NCI-H2227 treated with DMSO at 0.1 percent for 48 hours (cell line): ENCODE results near the gene CDK10.

Source experiments
- DNase-seq: peaks from one replicate; lab custom pipeline; 2025; lab: John Stamatoyannopoulos, UW

Gene CDK10

GRCh38 chr16:89733322-89733721 lies 46.8 kb downstream of the CDK10 start:
- DNase-seq, result no peak

- DNase-seq, result no peak
Observed at GRCh38 chr16:89733792-89734191, 47.3 kb downstream of the CDK10 start.

- no peak for DNase-seq
Observed at GRCh38 chr16:89736554-89736953, 50.1 kb downstream of the CDK10 start.

- DNase-seq, result no peak
Observed at GRCh38 chr16:89737341-89738071, 51.0 kb downstream of the CDK10 start.

GRCh38 chr16:89738072-89738377 lies 51.5 kb downstream of the CDK10 start:
- no peak for DNase-seq

- no peak for DNase-seq
Observed at GRCh38 chr16:89738538-89739317, 52.2 kb downstream of the CDK10 start.

GRCh38 chr16:89739383-89739782 lies 52.9 kb downstream of the CDK10 start:
- DNase-seq, result no peak

- no peak for DNase-seq
Observed at GRCh38 chr16:89741342-89742014, 55.0 kb downstream of the CDK10 start.

GRCh38 chr16:89742948-89743347 lies 56.5 kb downstream of the CDK10 start:
- DNase-seq, result no peak

GRCh38 chr16:89744813-89745212 lies 58.3 kb downstream of the CDK10 start:
- no peak for DNase-seq
